Left lobe of liver (tissue), 2 donors: ENCODE results near the gene MX2. TPM values are rescaled to one million over a fixed set of nuclear protein-coding genes. Genes with fewer than 3 reads are reported as not detected.

Experiments used
- ATAC-seq: fragments of 200-7000 bp; cut with Tn5 transposase; one replicate; pipeline ENCODE4 v1.9.1; 2020; ENCODE audit warnings: mild to moderate bottlenecking, moderate library complexity
- DNase-seq: peaks from one replicate; pipeline ENCODE4 v3.0.0-alpha.2; 2020; ENCODE audit warnings: low spot score
- total RNA-seq: library from RNA; stranded (reverse); gene quantifications from one replicate; pipeline ENCODE4 v1.2.1, GENCODE V29; 2021
- donor health status: DM: no; HTN: no; CAD: no; lungs with moderate emphysema.
- donor health status: DM: no; HTN: yes; CAD: no.

Gene MX2
- total RNA-seq, 1 donor from 2014 or later = 0.75 TPM

- DNase-seq (no peak), ATAC-seq (no peak)
Observed at GRCh38 chr21:41458559-41458958, 96.7 kb downstream of the MX2 start.

Other genes with a start within 250 kb of the MX2 start
- 4.1 TPM for gene BACE2, start 193.9 kb upstream of the MX2 start, total RNA-seq
- gene FAM3B, start 45.2 kb upstream of the MX2 start, total RNA-seq = 0.91 TPM
- 8.5 TPM for gene MX1, start 64.2 kb downstream of the MX2 start, total RNA-seq
- gene TMPRSS2, start 146.1 kb downstream of the MX2 start, total RNA-seq = 21.5 TPM